ENCODE measurements around the gene NLGN2. TPM values are rescaled to one million over a fixed set of nuclear protein-coding genes. Genes with fewer than 3 reads are reported as not detected.

Gene NLGN2
- total RNA-seq, result 6.8 and 7.1 TPM in 2 replicates

DNA sequence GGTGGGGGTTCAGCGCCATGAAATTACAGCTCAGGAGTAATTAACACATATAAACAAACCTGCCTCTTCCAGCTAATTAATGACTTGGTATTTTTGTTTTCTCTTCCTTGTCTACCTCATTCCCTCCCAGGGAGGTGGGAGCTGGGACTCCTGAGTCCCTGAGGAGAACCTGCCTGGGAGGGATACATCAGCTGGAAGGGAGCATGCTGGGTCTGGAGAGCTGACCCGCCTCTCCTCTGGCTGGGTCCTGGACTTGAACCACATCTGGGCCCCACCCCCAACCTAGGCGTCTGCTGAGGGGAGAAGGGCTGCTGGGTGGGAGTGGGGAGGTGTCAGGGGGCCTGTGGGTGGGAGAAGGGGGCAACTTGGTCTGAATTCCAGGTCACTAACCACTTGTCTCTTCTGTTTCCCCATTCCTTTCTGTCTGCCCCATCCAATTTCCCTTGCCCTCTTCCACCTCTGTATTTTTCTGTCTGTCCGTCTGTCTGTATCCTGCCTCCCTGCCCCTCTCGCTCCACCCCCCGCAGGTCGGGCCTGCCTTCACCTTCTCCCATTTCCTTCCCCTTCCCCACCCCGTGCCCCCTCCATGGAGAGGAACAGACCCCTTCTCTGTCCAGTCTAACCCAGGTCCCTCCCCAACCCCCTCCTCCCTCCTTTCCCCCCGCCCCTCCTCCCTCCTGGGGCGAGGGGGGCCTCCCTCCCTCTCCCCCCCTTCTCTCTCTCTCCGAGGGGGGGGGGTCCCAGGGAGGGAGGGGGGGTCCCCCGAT lies at the start of gene NLGN2:
Gene NLGN2 (plus strand): TSS at position 361 of the 767 bp plus-strand sequence. CDS start 411 bp downstream, outside the sequence.

DNA sequence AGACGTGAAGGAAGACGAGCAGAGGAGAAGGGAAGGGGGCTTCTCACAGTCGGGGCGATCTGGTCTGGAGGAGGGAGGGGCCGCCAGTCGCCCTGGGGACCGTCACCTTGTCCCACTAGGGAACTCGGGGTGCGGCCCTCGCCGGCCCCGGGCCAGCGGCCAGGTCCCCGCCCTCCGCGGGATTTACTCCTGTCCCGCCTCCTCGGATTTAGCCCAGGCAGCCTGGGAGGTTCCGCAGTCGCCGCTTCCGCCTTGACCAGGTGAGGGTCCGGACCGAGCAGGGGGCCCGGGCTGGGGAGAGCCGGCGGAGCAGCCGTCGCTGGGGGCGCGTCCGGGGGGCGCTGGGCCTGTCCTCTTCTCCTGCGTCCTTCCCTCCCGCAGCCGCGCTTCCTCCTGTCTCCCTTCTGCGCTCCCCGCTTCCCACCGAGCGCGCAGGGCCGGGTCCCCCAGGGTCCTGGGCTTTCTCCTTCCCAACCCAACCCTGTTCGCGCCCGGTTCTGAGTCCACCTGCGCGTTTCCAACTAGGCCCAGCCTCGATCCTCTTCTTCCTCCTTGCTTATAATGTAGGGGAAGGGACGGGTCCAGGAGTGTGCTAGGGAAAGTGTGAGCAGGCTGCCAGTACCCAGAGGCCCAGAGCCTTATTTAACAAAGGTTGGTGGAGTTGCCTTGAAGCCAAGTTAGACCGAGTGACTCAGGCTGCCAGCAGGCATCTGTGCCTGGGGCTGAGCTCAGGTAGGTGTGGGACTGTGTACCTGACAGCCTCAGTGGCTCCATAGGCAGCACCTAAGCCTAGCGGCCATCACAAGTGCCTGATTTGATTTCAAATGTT lies 26.6 kb upstream of the NLGN2 start, which contains the start of gene TNK1:
Gene TNK1 (plus strand): TSS at position 235 of the 829 bp plus-strand sequence. CDS start 1,838 bp downstream, outside the sequence.

DNA sequence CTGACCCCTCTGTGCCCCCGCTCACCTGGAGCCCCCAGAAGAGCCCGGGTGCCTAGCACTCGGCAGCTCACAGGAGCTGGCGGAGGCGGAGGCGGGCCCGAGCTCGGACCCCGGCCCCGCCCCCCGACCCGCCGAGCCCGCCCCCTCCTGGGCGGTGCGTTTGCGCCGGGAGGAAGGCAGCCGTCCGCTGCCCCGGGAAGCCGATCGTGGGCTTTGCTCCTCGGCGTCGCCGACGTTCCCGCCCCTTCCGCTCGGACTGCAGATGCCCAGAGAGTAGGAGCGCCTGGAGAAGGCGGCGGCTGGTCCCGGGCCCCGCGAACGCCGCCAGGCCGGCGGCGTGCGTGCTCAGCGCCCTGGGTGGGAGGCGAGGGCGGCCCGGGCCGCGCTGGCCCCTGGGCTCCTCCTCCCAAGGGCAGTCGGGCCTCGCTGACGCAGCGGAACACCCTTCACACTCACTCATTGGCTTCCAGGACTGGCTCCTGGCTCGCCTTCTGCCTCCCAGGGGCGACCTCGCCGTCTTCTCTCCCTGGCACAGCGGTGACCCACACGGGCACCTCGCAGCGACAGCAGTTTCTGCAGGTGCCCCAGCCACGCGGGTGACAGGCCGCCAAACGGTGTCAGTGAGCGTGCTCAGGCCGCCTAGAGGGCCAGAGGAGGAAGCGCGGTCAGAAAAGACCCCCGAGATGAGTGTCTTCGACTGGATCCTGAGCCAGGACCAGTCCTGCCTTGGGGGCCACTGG lies 13.0 kb upstream of the NLGN2 start, which contains the start of gene PLSCR3:
Gene PLSCR3 (minus strand): TSS at position 74 of the 740 bp plus-strand sequence. CDS start 415 bp downstream, outside the sequence.

DNA sequence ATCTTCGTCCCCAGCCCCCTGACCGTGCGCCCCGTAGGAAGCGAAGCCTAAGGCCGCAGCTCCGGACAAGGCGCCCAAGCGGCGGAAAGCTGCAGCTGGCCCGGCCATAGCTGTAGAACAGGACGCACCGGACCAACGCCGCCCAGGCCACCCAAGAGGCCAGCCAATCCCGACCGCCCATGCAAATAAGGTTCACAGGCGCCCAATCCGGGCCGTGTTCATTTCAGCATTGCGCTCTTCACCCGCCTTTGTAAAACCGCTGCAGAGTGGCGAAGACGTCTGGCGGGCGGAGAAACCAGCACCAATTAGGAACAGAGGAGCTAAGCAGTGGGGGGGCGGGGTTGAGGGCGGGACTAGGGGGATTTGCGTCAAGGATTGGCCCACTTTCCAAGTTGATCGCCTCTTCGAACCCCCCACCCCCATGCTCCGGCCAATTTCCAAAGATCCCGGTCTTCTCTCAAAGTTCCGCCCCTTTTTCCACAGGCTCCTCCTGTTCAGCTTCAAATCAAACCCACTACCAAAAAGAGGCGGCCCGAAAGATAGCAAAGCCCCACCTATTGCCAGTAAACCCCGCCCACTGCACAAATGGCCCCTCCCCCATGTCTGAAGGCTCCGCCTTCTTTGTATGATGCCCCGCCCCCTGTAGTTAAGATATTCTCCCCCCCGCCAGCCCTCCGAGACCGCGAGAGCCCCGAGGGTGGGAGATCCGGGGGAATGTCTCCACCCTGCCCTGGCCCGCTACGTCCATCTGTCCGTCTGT lies 3.5 kb upstream of the NLGN2 start, which contains the start of gene TMEM256:
Gene TMEM256 (minus strand): TSS at position 121 of the 760 bp plus-strand sequence. CDS start 13 bp downstream, at position 108.

DNA sequence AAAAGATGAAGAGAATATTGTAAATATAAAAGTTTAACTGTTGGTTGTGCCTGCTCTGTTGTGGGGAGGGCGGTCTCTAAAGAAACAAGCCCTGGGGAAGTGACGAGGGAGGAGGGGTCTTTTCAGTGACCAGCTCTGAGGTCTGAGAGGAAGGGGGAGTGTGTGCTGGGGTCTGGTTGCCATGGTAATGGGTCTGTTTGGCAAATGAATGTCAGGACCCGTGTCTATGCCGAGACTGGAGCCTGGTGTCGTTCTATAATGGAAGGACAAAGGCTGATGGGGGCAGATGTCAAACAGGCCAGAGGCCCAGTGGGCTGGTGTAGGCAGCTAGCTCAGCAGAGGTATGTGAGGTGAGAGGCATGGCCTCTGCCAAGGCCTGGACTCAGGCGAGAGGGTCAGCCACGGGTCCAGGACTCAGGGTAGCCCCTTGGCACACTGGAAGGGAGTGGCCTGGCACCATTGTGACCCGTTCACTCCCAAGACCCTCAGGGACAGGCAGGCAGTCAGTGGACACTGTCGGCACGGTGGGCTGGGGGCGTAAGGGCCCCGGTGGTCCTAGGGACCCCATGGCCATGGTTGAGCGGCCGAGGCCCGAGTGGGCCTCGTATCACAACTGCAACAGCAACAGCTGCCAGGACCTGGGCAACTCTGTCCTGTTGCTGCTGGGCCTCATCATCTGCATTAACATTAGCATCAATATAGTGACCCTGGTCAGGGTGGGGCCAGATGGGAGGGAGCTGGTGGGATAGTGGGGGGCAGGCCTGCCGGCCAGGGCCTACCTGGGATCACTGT lies 12.4 kb downstream of the NLGN2 start, which contains the start of gene SPEM1:
Gene SPEM1 (plus strand): TSS at position 506 of the 792 bp plus-strand sequence. CDS start 61 bp downstream, at position 567.

DNA sequence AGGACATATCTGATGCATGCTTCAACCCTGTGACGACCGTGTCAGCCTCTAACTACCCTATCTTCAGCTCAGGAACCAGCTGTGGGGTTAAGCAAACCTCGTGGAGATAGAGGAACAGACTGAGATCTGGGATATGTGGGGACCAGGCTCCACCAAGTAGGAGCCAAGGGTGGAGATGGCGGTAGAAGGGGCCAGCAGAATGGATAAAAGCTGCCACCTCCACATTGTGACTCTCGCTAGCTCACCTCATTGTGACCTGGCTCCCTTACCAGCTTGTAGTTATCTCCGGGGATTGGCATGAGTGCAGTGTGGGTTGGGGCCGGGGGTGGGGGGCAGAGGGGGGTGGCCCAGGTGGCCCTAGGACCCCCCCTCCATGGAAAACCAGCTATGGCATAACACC lies 17.7 kb downstream of the NLGN2 start, which contains the start of gene SPEM2:
Gene SPEM2 (plus strand): TSS at position 301 of the 400 bp plus-strand sequence. CDS start 73 bp downstream, at position 374.

DNA sequence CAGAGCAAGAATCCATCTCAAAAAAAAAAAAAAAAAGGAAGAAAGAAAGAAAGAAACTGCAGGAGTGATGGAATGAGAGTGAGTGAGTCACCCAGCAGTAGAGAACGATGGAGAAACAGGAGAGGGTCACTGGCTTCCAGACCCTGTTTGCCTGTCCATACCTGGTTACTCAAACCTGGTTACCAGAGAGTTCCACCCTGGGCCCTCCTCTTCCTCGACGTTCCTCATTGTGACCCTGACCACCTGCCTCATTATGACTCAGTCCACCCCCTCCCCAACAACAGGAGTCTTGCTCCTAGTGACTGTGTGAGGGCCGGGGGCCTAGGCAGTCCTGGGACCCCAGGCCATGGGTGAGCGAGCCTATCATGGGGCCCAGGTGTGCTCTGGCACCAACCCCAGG lies 20.9 kb downstream of the NLGN2 start, which contains the start of gene SPEM3:
Gene SPEM3 (plus strand): TSS at position 301 of the 400 bp plus-strand sequence. CDS start 46 bp downstream, at position 347.

DNA sequence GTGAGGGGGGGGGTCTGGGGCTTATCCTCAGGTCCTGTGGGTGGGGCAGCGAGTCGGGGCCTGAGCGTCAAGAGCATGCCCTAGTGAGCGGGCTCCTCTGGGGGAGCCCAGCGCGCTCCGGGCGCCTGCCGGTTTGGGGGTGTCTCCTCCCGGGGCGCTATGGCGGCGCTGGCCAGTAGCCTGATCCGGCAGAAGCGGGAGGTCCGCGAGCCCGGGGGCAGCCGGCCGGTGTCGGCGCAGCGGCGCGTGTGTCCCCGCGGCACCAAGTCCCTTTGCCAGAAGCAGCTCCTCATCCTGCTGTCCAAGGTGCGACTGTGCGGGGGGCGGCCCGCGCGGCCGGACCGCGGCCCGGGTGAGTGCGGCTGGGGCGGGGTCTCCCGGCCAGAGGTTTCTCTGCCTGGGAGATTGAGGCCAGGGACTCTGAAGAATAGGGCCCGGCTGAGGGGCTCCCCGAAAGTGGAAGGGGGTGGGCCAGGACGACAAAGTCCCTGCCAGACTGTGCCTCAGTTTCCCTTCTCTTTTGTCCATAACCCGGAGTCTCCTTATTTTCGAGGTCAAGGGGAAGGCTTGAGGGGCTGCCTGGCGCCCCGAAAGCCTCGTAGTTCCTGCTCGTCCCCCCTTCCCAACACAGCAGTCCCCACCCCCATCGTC lies 31.9 kb downstream of the NLGN2 start, which contains the start of gene FGF11:
Gene FGF11 (plus strand): TSS at position 51 of the 651 bp plus-strand sequence. CDS start 109 bp downstream, at position 160.

DNA sequence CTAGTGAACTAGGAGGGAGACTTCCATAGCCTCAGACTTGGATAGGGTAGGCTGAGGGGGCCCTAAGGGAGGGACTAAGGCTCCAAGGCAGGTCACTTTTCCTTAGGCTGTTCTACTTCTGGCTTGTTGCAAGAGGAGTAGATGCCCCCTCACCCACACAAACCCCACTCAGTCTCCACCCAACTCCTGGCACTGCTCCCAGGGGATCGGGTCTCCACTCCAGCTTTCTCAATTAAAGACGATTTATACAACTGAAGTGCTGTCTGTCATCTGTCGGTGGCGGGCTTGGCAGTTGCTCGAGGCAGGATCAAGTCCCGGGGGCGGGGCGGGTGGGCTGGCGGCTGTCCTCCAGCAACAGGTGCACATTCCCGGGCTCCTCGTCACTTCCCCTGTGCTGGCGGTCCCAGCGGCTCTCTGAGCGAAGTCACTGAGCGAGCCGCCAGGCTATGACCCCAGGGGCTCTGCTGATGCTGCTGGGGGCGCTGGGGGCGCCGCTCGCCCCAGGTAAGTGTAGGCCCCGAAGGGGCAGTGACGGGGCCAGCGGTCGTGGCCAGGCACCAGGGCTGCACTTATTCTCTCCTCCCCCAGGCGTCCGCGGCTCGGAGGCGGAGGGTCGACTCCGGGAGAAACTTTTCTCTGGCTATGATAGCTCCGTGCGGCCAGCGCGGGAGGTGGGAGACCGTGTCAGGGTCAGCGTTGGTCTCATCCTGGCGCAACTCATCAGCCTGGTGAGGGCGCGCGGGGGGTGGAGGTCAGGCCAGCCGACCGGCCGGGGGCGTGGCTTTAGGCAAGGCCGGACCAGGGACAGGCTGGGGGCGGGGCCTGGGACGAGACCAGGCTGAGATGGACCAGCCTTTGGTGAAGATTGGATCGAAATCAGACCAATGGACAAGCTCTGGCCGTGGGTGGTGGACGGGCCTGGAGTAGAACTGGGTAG lies 37.3 kb downstream of the NLGN2 start, which contains the start of gene CHRNB1:
Gene CHRNB1 (plus strand): TSS at position 380 of the 937 bp plus-strand sequence. CDS start 67 bp downstream, at position 447.

Other genes with a start within 250 kb of the NLGN2 start
- gene ASGR1, start 228.5 kb upstream of the NLGN2 start, total RNA-seq, result 0.86 and 1.6 TPM in 2 replicates
- 14.3 and 16.3 TPM in 2 replicates for gene DLG4, start 188.0 kb upstream of the NLGN2 start, total RNA-seq
- 233 and 286 TPM in 2 replicates for gene ACADVL, start 187.9 kb upstream of the NLGN2 start, total RNA-seq
- gene DVL2, start 173.3 kb upstream of the NLGN2 start, total RNA-seq, result 106 and 115 TPM in 2 replicates
- gene PHF23, start 168.4 kb upstream of the NLGN2 start, total RNA-seq, result 29.5 and 39.6 TPM in 2 replicates
- gene GABARAP, start 165.4 kb upstream of the NLGN2 start, total RNA-seq, result 192 and 205 TPM in 2 replicates
- gene CTDNEP1, start 156.1 kb upstream of the NLGN2 start, total RNA-seq, result 19.1 and 23.0 TPM in 2 replicates
- 19.9 and 22.9 TPM in 2 replicates for gene ELP5, start 155.6 kb upstream of the NLGN2 start, total RNA-seq
- 4.2 and 16.5 TPM in 2 replicates for gene CLDN7, start 145.4 kb upstream of the NLGN2 start, total RNA-seq
- gene SLC2A4, start 126.1 kb upstream of the NLGN2 start, total RNA-seq, result 0.09 and 0.16 TPM in 2 replicates
- gene YBX2, start 113.2 kb upstream of the NLGN2 start, total RNA-seq, result 0.09 TPM in 1 of 2 replicates, not detected in the other
- gene EIF5A, start 100.2 kb upstream of the NLGN2 start, total RNA-seq, result 435 and 499 TPM in 2 replicates
- 22.5 and 47.1 TPM in 2 replicates for gene GPS2, start 92.5 kb upstream of the NLGN2 start, total RNA-seq
- gene NEURL4, start 78.5 kb upstream of the NLGN2 start, total RNA-seq, result 18.9 and 25.7 TPM in 2 replicates
- 3.3 and 5.2 TPM in 2 replicates for gene ACAP1, start 71.3 kb upstream of the NLGN2 start, total RNA-seq
- gene KCTD11, start 55.7 kb upstream of the NLGN2 start, total RNA-seq, result 4.6 and 5.4 TPM in 2 replicates
- gene TMEM95, start 52.7 kb upstream of the NLGN2 start, total RNA-seq, result not detected in 2 replicates
- 0.09 and 0.32 TPM in 2 replicates for gene TNK1, start 26.8 kb upstream of the NLGN2 start, total RNA-seq
- gene PLSCR3, start 13.3 kb upstream of the NLGN2 start, total RNA-seq, result 15.5 and 15.9 TPM in 2 replicates
- gene TMEM256, start 3.7 kb upstream of the NLGN2 start, total RNA-seq, result 70.3 and 140 TPM in 2 replicates
- gene SPEM1, start 12.5 kb downstream of the NLGN2 start, total RNA-seq, result 0.16 TPM in 1 of 2 replicates, not detected in the other
- gene SPEM2, start 17.8 kb downstream of the NLGN2 start, total RNA-seq, result not detected in 2 replicates
- not detected in 2 replicates for gene SPEM3, start 21.0 kb downstream of the NLGN2 start, total RNA-seq
- 0.60 and 2.4 TPM in 2 replicates for gene TMEM102, start 27.6 kb downstream of the NLGN2 start, total RNA-seq
- 1.0 and 1.1 TPM in 2 replicates for gene FGF11, start 31.7 kb downstream of the NLGN2 start, total RNA-seq
- 8.8 and 10.1 TPM in 2 replicates for gene CHRNB1, start 37.2 kb downstream of the NLGN2 start, total RNA-seq
- gene ZBTB4, start 71.8 kb downstream of the NLGN2 start, total RNA-seq, result 12.5 and 16.4 TPM in 2 replicates
- gene SLC35G6, start 73.6 kb downstream of the NLGN2 start, total RNA-seq, result not detected in 2 replicates
- 107 and 113 TPM in 2 replicates for gene POLR2A, start 76.5 kb downstream of the NLGN2 start, total RNA-seq
- gene TNFSF12, start 141.2 kb downstream of the NLGN2 start, total RNA-seq, result 7.3 and 9.1 TPM in 2 replicates
- 0.34 and 1.7 TPM in 2 replicates for gene TNFSF13, start 150.9 kb downstream of the NLGN2 start, total RNA-seq
- gene SENP3, start 154.1 kb downstream of the NLGN2 start, total RNA-seq, result 51.1 and 54.5 TPM in 2 replicates
- 21.0 and 27.6 TPM in 2 replicates for gene CD68, start 171.8 kb downstream of the NLGN2 start, total RNA-seq
- gene MPDU1, start 176.0 kb downstream of the NLGN2 start, total RNA-seq, result 36.7 and 48.5 TPM in 2 replicates
- gene SOX15, start 182.2 kb downstream of the NLGN2 start, total RNA-seq, result 0.17 and 0.32 TPM in 2 replicates
- 31.5 and 35.0 TPM in 2 replicates for gene FXR2, start 207.1 kb downstream of the NLGN2 start, total RNA-seq
- 55.3 and 67.3 TPM in 2 replicates for gene SAT2, start 220.0 kb downstream of the NLGN2 start, total RNA-seq
- 0.26 and 0.47 TPM in 2 replicates for gene SHBG, start 222.3 kb downstream of the NLGN2 start, total RNA-seq
- gene ATP1B2, start 243.1 kb downstream of the NLGN2 start, total RNA-seq, result not detected in 2 replicates

Data from bronchial smooth muscle cell (primary cell).